Right renal pelvis (tissue), 4 donors: ENCODE measurements around the gene ELP2. TPM values are rescaled to one million over a fixed set of nuclear protein-coding genes. Genes with fewer than 3 reads are reported as not detected.
A peak's percentile ranks its signal among the peaks of the same experiment; 100 is the strongest.

Experiments used
- DNase-seq, 4 donors: peaks; one replicate each; pipeline ENCODE4 v3.0.0-alpha.2; 2013; ENCODE audit warnings: low read depth in 4 of 4, low spot score in 3 of 4, missing footprints in 1 of 4
- polyA plus RNA-seq, 4 donors: library from polyadenylated mRNA; unstranded; fragments of 120-200 nt; gene quantifications; one replicate each; pipeline ENCODE4 v1.2.1, GENCODE V29; 2013; ENCODE audit not compliant: insufficient read length in 4 of 4

ELP2 gene
- polyA plus RNA-seq, 4 donors = 82.7 to 104 (median 101) TPM

GRCh38 chr18:36120297-36120696 is 9.4 kb upstream of the ELP2 start:
- DNase-seq = no peak

- no peak for DNase-seq
These were observed 4.9 kb upstream of the ELP2 start for GRCh38 chr18:36124841-36125240.

- no peak for DNase-seq
These were observed 3.0 kb upstream of the ELP2 start for GRCh38 chr18:36126668-36127067.

GRCh38 chr18:36127836-36128529 is 1.7 kb upstream of the ELP2 start:
- DNase-seq = peak; percentile 7 to 21 (median 9)

DNA sequence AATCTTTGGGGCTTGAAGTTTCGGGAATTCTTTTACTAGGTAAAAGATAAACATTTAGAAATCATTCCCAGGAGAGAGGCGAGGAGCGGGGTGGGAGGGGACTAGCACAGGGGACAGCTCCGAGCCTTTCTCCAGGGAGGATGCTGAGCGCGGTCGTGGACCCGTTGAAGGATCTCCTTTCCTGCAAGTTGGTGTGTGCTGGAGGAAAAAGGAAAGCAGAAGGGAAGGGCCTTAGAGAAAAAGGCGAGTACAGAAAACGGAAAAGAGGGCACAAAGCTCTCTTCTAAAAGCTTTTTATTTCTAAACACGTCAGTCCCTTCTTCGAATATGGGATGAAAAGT is 1.2 kb upstream of the ELP2 start:
- DNase-seq = peak in 2 of 4 donors; percentile 9 to 23

DNA sequence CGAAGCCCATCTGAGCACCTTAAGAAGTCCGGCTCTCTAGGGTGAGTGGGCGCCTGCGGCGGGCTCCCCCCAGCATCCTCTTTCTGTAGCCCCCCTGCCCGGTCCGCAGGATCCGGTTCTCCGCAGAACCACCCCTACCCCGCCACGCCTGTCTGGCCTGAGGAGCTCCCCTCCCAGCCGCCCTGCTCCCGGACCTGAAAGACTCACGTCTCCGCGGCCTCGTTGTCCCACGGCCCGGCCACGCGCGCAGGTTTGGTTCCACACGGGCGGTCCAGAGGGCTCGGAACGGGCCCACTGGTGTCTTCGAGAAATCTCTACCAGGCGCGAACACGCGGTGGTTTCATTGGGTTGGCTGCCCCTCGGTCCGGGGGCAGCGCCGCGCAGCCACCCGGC is 796 bp upstream of the ELP2 start:
- DNase-seq = no peak

- DNase-seq = no peak
These were observed 536 bp downstream of the ELP2 start for GRCh38 chr18:36130039-36130831.

DNA sequence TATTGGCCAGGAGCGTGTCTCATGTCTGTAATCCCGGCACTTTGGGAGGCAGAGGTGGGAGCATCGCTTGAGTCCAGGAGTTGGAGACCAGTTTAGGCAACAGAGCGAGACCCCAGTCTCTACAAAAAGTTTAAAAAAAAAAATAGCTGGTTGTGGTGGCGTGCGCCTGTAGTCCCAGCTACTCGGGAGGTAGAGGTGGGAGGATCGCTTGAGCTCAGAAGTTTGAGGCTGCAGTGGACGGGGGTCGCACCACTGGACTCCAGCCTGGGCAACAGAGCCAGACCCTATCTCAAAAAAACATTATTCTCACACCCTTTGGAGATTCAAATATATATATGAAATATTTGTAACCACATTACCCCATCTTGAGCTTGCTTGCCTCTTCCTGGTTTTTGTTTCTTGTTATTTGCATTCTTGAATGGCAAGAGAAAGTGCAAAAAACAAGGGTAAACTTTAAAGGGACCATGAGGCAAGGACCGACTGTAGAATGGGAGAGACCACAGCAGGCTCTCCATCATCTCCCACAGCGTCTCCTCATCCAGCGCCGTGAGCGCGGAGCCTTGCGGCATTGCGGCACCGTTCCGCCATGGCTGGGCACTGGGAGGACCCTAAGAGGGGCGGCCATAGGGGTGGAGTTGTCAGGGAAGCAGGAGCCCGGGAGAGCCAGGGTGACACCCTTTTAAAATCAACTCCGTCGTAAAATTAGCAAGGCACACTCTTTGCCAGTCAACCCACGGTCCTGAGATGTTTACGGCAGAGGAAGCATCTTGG is 1.4 kb downstream of the ELP2 start:
- DNase-seq = no peak

DNA sequence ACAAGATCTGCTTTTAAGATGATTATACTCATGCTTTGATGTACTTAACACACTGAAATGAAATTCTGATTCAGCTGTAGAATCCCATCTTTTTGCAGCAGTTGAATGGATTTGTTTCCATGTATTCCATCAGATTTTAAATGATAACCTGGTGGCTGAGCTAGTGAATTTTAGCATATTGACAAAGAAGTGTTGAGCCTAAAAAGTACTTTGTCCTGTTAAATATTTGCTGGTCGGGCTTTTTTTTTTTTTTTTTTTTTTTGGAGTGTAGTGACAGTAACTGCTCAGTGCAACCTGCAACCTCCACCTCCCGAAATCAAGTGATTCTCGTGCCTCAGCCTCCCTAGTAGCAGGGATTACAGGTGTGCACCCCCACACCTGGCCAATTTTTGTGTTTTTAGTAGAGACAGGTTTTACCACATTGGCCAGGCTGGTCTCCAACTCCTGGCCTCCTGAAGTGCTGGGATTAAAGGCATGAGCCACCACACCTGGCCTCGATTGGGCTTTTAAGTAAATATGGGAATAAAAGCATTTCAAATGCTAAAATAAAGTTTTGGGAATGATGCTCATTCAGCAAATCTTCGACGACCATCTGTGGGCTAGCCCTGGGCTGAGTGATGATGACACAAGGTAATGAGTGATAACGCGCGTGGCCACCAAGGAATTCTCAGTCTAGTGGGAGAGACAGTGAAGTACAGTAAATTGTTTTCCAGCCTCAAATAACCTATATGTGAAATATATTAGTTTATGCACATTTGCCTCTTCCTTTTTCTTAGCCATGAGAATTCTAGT is 2.2 kb downstream of the ELP2 start:
- no peak for DNase-seq

DNA sequence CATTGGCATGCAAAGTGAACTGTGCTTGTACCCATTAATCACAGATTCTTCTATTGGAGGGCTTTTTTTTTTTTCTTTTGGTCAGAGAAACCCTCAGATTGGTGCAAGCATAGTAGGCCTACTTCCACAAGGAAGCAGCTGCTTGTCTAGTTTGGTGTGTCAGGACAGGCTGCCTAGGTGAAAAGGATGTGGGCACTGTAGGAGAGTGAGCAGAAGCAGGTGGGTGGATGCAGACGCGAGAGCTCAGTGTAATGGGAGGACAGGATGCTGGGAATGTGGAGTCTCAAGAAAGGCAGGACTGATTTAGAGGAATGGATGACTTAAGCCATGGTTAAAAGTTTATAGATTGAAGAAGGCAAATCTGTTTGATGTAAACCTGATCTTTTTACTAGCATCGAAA is 3.1 kb downstream of the ELP2 start:
- DNase-seq = no peak

GRCh38 chr18:36135264-36135663 is 5.6 kb downstream of the ELP2 start:
- DNase-seq = no peak

DNA sequence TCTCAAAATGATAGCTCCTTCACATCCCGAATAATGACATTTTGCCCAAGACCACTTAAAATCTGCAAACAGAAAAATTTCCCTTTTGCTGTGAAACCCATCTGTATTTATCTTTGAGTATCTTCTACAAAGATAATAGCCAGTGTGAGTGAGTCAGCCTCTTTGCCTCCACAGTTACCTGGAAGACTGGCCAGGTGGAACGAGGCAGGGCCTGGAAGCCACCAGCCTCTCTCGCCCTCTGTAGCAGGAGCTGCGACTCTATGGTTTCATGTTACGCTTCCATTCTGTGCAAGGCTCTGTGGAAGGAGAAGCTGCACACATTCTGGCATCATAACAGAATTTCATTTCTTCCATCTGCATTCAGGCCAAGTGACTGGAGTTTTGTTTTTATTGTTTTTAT is 9.5 kb downstream of the ELP2 start:
- DNase-seq = no peak

DNA sequence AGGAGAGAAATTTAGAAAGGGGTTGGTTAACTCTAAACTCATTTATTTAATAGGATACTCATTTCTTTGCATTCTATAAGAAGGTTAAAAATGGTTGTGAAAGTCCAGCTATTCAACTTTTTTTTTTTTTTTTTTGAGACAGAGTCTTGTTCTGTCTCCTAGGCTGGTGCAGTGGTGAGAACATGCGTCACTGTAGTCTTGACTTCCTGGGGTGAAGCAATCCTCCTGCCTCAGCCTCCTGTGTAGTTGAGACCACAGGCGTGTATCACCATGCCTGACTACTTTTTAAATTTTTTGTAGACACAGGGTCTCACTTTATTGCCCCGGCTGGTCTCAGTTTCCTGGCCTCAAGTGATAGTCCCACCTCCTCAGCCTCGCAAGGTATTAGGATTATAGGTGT is 11.9 kb downstream of the ELP2 start:
- no peak for DNase-seq

DNA sequence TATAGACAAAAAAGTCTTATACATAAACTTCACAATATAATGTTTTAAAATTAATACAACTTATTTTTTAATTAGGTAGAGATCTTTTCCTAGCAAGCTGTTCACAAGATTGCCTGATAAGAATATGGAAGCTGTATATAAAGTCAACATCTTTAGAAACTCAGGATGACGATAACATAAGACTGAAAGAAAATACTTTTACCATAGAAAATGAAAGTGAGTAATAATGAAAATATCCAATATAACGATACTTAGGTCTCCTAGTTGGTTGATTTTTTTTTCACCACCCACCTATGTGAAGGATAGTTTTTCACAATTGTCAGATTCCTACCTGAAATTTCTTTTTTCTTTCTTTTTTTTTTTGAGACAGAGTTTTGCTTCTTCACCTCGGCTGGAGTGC is 13.1 kb downstream of the ELP2 start:
- DNase-seq = no peak

DNA sequence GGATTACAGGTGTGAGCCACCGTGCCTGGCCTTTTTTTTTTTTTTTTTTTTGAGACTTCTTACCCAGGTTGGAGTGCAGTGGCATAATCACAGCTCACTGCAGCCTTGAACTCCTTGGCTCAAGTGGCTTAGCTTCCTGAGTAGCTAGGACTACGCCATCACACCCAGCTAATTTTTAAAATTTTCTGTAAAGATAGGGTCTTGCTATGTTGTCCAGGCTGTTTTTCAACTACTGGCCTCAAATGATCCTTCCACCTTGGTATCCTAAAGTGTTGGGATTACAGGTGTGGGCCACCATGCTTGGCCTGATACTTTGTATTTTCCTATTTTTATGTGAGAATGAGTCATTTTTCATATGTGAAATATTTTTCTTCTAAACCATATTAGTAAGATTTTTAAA is 13.7 kb downstream of the ELP2 start:
- DNase-seq = no peak

GRCh38 chr18:36149514-36150289 is 20.0 kb downstream of the ELP2 start:
- DNase-seq = no peak

DNA sequence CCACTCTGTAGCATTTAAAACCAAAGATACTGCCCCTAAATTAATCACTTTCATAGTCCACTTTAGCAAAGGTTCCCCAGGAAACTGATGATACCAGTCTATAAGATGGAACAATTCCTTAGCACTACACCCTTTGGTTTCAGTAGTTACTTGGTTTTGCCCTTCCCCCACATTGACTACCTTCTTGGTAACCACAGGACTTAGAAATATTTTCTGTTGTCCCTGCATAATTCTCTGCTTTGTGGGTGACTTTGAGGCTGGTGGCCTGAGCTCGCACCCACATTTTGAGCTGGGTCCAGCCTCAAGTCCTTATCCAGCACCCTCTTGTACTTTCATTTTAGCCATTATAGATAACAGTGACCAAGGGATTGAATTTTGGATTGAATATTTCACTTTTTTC is 23.1 kb downstream of the ELP2 start:
- DNase-seq = no peak

DNA sequence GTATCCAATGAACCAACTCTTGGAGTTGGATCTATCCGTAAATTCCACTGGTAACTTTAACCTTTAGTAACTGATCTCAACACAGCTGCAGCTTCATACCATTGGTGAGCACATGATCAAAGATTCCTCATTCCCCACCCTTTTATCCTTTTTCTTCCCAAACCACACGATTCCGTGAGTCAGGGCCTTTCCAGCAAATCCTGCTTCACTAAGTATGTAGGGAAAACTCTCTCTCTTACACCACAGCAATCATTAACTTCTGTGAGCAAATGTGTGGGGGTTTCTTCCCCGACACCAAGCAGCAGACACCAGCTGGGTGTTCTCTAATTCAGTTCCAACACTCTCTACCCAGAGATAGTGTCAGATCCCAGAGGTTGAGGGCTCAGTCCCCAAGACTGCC is 23.5 kb downstream of the ELP2 start:
- no peak for DNase-seq

- no peak for DNase-seq
These were observed 24.1 kb downstream of the ELP2 start for GRCh38 chr18:36153771-36154170.
